Activated CD8-positive, alpha-beta memory T cell treated with anti-CD3 and anti-CD28 coated beads for 1 hour (primary cell): ENCODE results near the gene SPATA13.
"Not testable (repeated sequence)": the region's sequence is repeated elsewhere in the genome, so short reads cannot be mapped to it uniquely, and the experiment has no call there.

Experiments used
- DNase-seq, 2 donors: peaks; one replicate each; pipeline ENCODE4 v3.0.0-alpha.2; 2020; ENCODE audit warnings: low read depth in 1 of 2; ENCODE audit errors: extremely low read depth in 1 of 2

Gene SPATA13

GRCh38 chr13:24160458-24161009 lies at the start of gene SPATA13:
Gene SPATA13 (plus strand): TSS chr13:24160720. CDS start chr13:24222930, 62,210 bp downstream.
- DNase-seq, result peak; percentile 89 to 94

- DNase-seq, result no peak
Measured at GRCh38 chr13:24112791-24113190, 47.7 kb upstream of the SPATA13 start.

GRCh38 chr13:24115671-24116070 lies 44.8 kb upstream of the SPATA13 start:
- no peak for DNase-seq

- DNase-seq, result no peak
Measured at GRCh38 chr13:24116131-24116530, 44.4 kb upstream of the SPATA13 start.

- DNase-seq, result no peak
Measured at GRCh38 chr13:24118576-24118975, 41.9 kb upstream of the SPATA13 start.

GRCh38 chr13:24119626-24120508 lies 40.7 kb upstream of the SPATA13 start:
- DNase-seq, result no peak

GRCh38 chr13:24122045-24122444 lies 38.5 kb upstream of the SPATA13 start:
- DNase-seq, result not testable (repeated sequence)

- DNase-seq, result no peak
Measured at GRCh38 chr13:24122569-24122968, 38.0 kb upstream of the SPATA13 start.

- no peak for DNase-seq
Measured at GRCh38 chr13:24123761-24124160, 36.8 kb upstream of the SPATA13 start.

- no peak for DNase-seq
Measured at GRCh38 chr13:24124789-24125476, 35.6 kb upstream of the SPATA13 start.

GRCh38 chr13:24127116-24127631 lies 33.3 kb upstream of the SPATA13 start:
- DNase-seq, result no peak

- no peak for DNase-seq
Measured at GRCh38 chr13:24128112-24128511, 32.4 kb upstream of the SPATA13 start.

GRCh38 chr13:24128962-24129361 lies 31.6 kb upstream of the SPATA13 start:
- no peak for DNase-seq

- DNase-seq, result no peak
Measured at GRCh38 chr13:24129914-24130774, 30.4 kb upstream of the SPATA13 start.

GRCh38 chr13:24131749-24132148 lies 28.8 kb upstream of the SPATA13 start:
- no peak for DNase-seq

GRCh38 chr13:24133021-24133795 lies 27.3 kb upstream of the SPATA13 start:
- no peak for DNase-seq

- no peak for DNase-seq
Measured at GRCh38 chr13:24134231-24134630, 26.3 kb upstream of the SPATA13 start.

- DNase-seq, result no peak
Measured at GRCh38 chr13:24134757-24135156, 25.8 kb upstream of the SPATA13 start.

- no peak for DNase-seq
Measured at GRCh38 chr13:24135674-24136300, 24.7 kb upstream of the SPATA13 start.
